ENCODE data around the gene LY6G5C. TPM values are rescaled to one million over a fixed set of nuclear protein-coding genes. Genes with fewer than 3 reads are reported as not detected.

The LY6G5C gene
- total and polyA plus RNA-seq, 2 of the 13 experiments (the other 11 are each of a cell fraction or from before 2014, with no cell fraction given), result 0.33 to 0.55 TPM

DNA sequence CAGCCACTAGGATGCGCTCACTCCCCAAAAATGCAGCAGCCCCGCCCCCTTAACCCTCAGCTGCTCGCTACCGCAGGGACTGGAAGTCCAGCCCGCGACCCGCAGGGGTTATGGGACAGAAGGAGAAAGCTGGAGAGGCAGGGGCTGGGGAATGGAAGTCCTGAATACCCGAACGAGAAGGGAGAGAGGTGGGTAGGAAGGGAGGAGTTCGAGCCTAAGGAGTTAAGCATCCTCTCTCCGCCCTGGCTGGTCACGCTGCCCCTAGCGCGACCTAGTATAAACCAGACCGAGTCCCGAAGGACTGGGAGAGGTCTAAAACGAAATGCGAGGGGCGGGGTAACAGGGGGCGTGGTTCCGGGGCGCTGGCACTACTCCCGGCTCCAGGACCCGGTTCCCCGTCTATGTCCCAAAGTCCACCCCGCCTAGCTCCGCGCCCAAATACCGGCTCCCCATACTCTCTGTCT lies 48.7 kb upstream of the LY6G5C start (continued):
- no peak for TF ChIP-seq ZSCAN12 (CRISPR knock-in tag; IDR thresholded peaks at IDR 0.05)
- no peak for TF ChIP-seq CEBPZ (IDR thresholded peaks at IDR 0.05; ENCODE audit: low read length)
- TF ChIP-seq, protein P1, sequence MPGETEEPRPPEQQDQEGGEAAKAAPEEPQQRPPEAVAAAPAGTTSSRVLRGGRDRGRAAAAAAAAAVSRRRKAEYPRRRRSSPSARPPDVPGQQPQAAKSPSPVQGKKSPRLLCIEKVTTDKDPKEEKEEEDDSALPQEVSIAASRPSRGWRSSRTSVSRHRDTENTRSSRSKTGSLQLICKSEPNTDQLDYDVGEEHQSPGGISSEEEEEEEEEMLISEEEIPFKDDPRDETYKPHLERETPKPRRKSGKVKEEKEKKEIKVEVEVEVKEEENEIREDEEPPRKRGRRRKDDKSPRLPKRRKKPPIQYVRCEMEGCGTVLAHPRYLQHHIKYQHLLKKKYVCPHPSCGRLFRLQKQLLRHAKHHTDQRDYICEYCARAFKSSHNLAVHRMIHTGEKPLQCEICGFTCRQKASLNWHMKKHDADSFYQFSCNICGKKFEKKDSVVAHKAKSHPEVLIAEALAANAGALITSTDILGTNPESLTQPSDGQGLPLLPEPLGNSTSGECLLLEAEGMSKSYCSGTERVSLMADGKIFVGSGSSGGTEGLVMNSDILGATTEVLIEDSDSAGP (CRISPR knock-in tag; IDR thresholded peaks at IDR 0.05; ENCODE audit: borderline replicate concordance), result peak; percentile 87
- TF ChIP-seq SNAPC5 (CRISPR knock-in tag; IDR thresholded peaks at IDR 0.05; ENCODE audit: borderline replicate concordance), result no peak; the same call in 1 of the 2 replicates
- TF ChIP-seq ZBED4 (CRISPR knock-in tag; IDR thresholded peaks at IDR 0.05; ENCODE audit: borderline replicate concordance), result peak; percentile 42; the same call in 1 of the 2 replicates
- TF ChIP-seq SETDB1 (CRISPR knock-in tag; IDR thresholded peaks at IDR 0.05; ENCODE audit: borderline replicate concordance), result no peak
- peak; percentile 86; the same call in 1 of the 2 replicates for TF ChIP-seq FLYWCH1 (CRISPR knock-in tag; IDR thresholded peaks at IDR 0.05)
- no peak for TF ChIP-seq ZFX (CRISPR knock-in tag; IDR thresholded peaks at IDR 0.05; ENCODE audit: low read depth)
- peak; percentile 65; the same call in 1 of the 2 replicates for TF ChIP-seq RELA (CRISPR knock-in tag; IDR thresholded peaks at IDR 0.05)
- TF ChIP-seq ZNF180 (CRISPR knock-in tag; IDR thresholded peaks at IDR 0.05; ENCODE audit: borderline replicate concordance, low read depth), result no peak
- no peak for TF ChIP-seq ZEB1 (IDR thresholded peaks at IDR 0.05; ENCODE audit: insufficient replicate concordance, low read depth)
- TF ChIP-seq PHF8 (CRISPR knock-in tag; IDR thresholded peaks at IDR 0.05), result peak; percentile 58
- peak; percentile 57 for TF ChIP-seq IRF2 (CRISPR knock-in tag; IDR thresholded peaks at IDR 0.05)
- no peak for TF ChIP-seq RBM39 (IDR thresholded peaks at IDR 0.05; ENCODE audit: low read depth, low read length, poor library complexity, severe bottlenecking)
- peak; percentile 45; the same call in 1 of the 2 replicates for TF ChIP-seq NR2C2 (CRISPR knock-in tag; IDR thresholded peaks at IDR 0.05; ENCODE audit: borderline replicate concordance)
- peak; percentile 29; the same call in 1 of the 2 replicates for TF ChIP-seq ETV5 (CRISPR knock-in tag; IDR thresholded peaks at IDR 0.05; ENCODE audit: borderline replicate concordance)
- TF ChIP-seq DR1 (CRISPR knock-in tag; IDR thresholded peaks at IDR 0.05), result 0 out of 2 replicates have a peak, but pooled peaks have one; percentile 14
- TF ChIP-seq ZNF484 (CRISPR knock-in tag; IDR thresholded peaks at IDR 0.05; ENCODE audit: borderline replicate concordance, low read depth), result 0 out of 2 replicates have a peak, but pooled peaks have one; percentile 7
- TF ChIP-seq NR0B2 (CRISPR knock-in tag; IDR thresholded peaks at IDR 0.05), result 0 out of 2 replicates have a peak, but pooled peaks have one; percentile 17
